GM19238 (cell line): ENCODE results near the gene DCTN1.

ENCODE experiments used
- DNase-seq: peaks from one replicate; pipeline ENCODE4 v3.0.0; 2011; ENCODE audit warnings: low spot score; ENCODE audit not compliant: insufficient read length

DCTN1 gene

DNA sequence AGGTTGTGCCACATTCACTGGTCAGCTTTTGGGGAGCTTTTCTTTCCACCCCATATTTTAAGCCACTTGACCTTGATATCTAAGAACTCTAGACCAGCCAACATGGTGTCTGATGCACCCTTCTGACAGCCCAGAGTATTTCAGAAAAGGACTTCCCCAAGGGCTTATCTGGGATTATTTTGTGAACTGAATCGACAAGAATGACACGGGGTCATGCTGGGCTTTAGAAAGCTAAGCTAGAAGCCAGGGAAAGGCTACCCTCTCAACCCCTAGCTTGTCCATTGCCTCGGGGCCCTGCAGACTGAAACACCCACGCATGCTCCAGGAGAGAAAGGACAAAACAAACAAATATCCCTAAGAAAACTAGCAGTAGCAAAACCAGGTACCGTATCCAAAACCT is 52.9 kb downstream of the DCTN1 start:
- no peak for DNase-seq

- DNase-seq: no peak
These were observed 54.3 kb downstream of the DCTN1 start for GRCh38 chr2:74325815-74326214.

DNA sequence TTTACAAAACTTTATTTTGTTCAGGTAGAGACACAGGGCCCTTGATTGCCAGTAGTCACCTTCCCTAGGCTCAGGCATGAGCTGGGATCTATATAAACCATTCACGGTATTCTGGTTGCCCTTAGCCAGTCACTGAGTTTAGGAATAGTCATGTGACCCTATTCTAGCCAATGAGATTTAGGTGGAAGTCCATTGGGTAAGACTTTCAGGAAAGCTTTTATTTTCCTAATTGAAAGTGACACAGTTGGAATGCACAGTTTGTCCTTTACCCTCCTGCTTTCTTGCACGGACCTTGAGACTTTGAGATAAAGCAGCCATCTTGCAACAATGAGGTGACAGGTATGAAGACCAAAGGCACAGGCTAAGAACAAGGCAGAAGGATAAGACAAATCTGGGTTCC is 58.4 kb downstream of the DCTN1 start:
- no peak for DNase-seq

DNA sequence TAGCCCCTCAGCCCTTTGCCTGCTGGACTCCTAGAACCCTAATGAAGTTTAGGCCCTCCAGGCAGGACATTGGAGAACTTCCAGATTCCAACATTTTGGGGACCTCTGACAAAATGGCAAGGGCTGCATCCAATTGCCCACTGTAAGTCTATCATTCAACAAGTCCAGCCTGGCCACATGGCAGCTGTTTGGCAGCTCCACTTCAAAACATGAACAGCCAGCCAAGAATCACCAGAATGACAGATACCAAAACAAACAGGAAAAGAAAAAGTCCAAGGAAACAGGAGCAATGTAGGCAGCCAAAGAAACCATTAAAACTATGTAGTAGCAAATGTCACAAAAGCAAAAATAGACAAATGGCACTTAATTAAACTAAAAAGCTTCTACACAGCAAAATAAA is 62.4 kb downstream of the DCTN1 start:
- DNase-seq: no peak

DNA sequence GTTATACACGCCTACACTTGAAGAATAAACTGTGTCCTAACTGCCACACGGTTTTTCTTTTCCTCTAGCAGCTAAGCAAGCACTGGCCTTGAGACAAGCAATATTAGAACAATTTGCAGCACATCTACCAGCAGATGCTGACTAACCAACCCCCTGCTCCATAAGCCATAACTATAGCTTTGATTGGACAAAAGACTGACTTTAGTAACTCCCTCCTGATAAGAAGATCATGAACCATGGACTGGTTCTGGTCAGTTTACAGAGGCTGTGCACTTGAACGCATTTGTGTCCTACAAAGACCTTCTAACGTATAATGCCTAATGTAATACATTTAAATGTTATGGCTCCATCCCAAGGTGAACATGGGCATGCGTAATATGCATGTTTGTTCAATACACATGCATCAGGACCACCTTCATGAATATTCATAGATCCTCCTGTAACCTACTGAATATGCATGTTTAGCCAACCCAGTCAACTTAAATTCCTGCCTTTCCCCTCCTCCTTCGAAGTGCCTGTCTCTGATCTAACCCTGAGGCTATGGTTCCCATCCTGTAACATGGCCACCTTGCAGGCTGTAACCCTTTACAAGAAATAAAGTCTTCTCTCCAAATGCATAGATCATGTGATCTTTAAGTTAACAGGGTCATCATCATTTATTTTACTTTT is 63.4 kb downstream of the DCTN1 start:
- DNase-seq: no peak

GRCh38 chr2:74314107-74314506 is 66.0 kb downstream of the DCTN1 start:
- no peak for DNase-seq

GRCh38 chr2:74313497-74313896 is 66.6 kb downstream of the DCTN1 start:
- no peak for DNase-seq

DNA sequence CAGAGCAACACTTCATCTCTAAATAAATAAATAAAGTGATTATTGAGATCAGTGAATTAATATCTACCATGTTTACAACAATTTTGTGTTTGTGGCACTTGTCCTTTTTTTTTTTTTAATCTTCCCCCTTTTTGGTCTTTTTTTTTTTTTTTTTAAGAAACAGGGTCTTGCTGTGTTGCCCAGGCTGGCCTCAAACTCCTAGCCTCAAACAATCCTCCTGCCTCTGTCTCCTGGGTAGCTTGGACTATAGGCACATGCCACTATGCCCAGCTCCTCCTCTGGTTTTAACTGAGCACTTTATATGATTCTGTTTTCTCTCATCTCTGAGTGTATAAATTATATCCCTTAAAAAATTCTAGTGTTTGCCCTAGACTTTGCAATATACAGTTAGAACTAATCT is 67.2 kb downstream of the DCTN1 start:
- no peak for DNase-seq
